DOHH2 (cell line): Measurements from ENCODE around the gene KCTD16.

Experiments
- EZH2phosphoT487 ChIP-seq: fragments of 200-600 bp; sonication (generic); IDR thresholded peaks from 2 replicates; pipeline ENCODE4 v1.6.1; 2017; ENCODE audit warnings: borderline replicate concordance, mild to moderate bottlenecking, antibody characterized with exemption, low read length, moderate library complexity, mixed read lengths
- TF ChIP-seq, protein P1 (sequence below): fragments of 200-600 bp; sonication (generic); IDR thresholded peaks from one replicate; pipeline ENCODE4 v1.5.1; 2014; ENCODE audit warnings: antibody characterized with exemption, mild to moderate bottlenecking, low read depth, low read length; ENCODE audit not compliant: poor library complexity, severe bottlenecking

DNA sequence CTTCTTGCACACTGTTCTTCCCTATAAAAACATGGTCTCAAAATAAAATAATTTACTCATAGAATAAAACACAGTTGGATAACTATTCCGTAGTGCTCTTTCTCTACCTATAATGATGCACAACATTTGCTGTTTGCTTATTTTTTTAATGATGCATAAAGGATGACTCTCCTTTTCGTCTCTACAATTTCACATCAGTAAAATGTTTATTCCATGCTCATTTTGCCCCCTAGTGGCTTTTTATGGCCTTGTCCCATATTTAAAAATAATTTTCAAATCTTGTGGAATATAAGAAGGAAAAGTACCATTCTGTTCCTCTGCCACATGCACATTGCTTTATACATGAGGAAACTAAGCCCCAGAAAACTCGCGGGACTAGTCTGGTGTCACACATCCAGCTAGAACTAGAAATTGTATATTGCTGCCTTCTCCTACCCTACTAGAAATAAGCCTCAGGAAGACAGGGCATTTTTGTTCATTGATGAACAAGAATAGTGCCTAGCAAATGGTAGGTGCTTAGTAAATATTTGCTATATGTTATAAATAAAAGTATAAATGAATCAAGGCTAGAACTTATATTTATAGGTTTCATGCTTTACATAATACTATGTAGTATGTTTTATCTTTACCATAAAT, 12.7 kb downstream of the KCTD16 start:
- TF ChIP-seq EZH2phosphoT487 = no peak
- TF ChIP-seq, protein P1, sequence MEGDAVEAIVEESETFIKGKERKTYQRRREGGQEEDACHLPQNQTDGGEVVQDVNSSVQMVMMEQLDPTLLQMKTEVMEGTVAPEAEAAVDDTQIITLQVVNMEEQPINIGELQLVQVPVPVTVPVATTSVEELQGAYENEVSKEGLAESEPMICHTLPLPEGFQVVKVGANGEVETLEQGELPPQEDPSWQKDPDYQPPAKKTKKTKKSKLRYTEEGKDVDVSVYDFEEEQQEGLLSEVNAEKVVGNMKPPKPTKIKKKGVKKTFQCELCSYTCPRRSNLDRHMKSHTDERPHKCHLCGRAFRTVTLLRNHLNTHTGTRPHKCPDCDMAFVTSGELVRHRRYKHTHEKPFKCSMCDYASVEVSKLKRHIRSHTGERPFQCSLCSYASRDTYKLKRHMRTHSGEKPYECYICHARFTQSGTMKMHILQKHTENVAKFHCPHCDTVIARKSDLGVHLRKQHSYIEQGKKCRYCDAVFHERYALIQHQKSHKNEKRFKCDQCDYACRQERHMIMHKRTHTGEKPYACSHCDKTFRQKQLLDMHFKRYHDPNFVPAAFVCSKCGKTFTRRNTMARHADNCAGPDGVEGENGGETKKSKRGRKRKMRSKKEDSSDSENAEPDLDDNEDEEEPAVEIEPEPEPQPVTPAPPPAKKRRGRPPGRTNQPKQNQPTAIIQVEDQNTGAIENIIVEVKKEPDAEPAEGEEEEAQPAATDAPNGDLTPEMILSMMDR = peak; percentile 72
